Skeletal muscle satellite cell (primary cell): ENCODE data around the gene CBFA2T3.
"Not testable (repeated sequence)": the region's sequence is repeated elsewhere in the genome, so short reads cannot be mapped to it uniquely, and the experiment has no call there.

Experiments
- H3K27me3 ChIP-seq: 2 replicates; pipeline ENCODE4 v1.7.0; 2013; ENCODE audit warnings: low read length; ENCODE audit not compliant: control insufficient read depth, insufficient read depth
- H3K36me3 ChIP-seq: 2 replicates; pipeline ENCODE4 v1.7.0; 2013; ENCODE audit warnings: mild to moderate bottlenecking, control low read depth, low read length; ENCODE audit not compliant: insufficient read depth
- H3K4me1 ChIP-seq: 2 replicates; pipeline ENCODE4 v1.7.0; 2013; ENCODE audit warnings: low read length; ENCODE audit not compliant: control insufficient read depth, insufficient read depth
- H3K4me2 ChIP-seq: 2 replicates; pipeline ENCODE4 v1.7.0; 2013; ENCODE audit warnings: mild to moderate bottlenecking, low read length
- H3K4me3 ChIP-seq: 2 replicates; pipeline ENCODE4 v1.7.0; 2013; ENCODE audit warnings: low read length
- H3K9ac ChIP-seq: 2 replicates; pipeline ENCODE4 v1.7.0; 2013; ENCODE audit warnings: mild to moderate bottlenecking, low read depth, low read length, moderate library complexity
- H3K9me3 ChIP-seq: replicated peaks from 2 replicates; pipeline ENCODE4 v1.7.0; 2013; ENCODE audit warnings: mild to moderate bottlenecking, control low read depth, low read length

CBFA2T3 gene

DNA sequence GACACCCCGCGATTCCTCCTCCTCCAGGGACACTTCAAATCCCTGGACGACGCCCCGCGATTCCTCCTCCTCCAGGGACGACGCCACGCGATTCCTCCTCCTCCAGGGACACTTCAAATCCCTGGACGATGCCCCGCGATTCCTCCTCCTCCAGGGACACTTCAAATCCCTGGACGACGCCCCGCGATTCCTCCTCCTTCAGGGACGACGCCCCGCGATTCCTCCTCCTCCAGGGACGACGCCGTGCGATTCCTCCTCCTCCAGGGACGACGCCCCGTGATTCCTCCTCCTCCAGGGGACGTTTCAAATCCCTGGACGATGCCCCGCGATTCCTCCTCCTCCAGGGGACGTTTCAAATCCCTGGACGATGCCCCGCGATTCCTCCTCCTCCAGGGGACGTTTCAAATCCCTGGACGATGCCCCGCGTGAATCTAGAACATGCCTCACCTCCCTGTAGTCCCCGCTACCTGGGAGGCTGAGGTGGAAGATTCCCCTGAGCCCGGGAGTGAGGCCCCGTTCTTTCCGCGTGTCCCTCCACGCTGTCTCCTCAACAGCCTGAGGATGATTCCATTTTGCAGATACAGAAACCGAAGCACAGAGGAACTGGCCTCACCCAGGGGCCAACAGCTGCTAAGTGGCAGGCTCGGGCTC lies 87.2 kb downstream of the CBFA2T3 start:
- not testable (repeated sequence) for H3K4me2 ChIP-seq, H3K9me3 ChIP-seq, H3K36me3 ChIP-seq, H3K4me3 ChIP-seq, H3K9ac ChIP-seq
- H3K27me3 ChIP-seq, result peaks cover 16% of the 10 kb centered on the region
- H3K4me1 ChIP-seq, result peaks cover 11% of the 10 kb centered on the region

DNA sequence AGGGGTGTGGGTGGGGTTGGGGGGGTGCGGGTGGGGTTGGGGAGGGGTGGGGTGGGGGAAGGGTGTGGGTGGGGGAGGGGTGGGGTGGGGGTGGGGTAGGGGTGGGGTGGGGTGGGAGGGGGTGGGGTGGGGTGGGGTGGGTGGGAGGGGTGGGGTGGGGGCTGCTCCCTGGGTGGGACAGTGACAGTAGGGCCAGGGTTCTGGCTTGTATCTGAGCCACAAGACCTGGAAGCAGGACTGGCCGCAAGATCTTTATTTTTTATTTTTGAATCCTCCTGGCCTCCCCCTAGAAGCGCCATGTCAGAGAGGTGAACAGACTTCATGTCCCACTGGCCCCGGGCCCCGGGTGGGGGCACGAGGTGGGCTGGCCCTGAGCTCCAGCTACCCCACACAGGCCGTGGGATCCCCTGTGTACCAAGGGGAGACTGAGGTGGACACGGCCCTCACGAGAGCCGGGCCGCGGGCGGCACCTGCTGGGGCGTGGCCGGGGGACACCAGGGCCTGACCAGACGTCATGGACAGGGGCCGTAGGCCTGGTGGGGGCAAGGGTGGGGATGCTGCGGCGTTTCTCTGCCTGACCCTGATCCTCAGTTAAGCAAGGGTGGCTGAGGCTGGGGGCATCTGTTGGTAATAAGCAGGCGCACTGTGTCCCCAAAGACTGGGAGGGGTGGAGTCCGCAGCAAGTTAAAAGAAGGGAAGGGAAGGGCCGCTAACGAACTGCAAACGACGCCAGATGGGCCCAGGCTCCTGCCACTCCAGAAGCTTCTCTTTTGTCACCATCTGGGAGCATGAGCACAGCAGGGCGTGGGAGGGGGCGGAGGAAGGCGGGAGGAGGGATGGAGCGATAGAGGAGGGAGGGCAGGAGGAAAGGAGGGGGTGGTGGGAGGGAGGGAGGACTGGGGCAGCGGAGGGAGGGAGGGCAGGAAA lies 88.3 kb downstream of the CBFA2T3 start:
- Histone ChIP-seq H3K27me3 (peaks cover 16% of the 10 kb centered on the region), H3K4me3 (no peak overlapping the region), H3K36me3 (no peaks in the 10 kb centered on the region), H3K9me3 (no peaks in the 10 kb centered on the region), H3K9ac (no peak overlapping the region), H3K4me1 (peaks cover 11% of the 10 kb centered on the region), H3K4me2 (no peak overlapping the region)

DNA sequence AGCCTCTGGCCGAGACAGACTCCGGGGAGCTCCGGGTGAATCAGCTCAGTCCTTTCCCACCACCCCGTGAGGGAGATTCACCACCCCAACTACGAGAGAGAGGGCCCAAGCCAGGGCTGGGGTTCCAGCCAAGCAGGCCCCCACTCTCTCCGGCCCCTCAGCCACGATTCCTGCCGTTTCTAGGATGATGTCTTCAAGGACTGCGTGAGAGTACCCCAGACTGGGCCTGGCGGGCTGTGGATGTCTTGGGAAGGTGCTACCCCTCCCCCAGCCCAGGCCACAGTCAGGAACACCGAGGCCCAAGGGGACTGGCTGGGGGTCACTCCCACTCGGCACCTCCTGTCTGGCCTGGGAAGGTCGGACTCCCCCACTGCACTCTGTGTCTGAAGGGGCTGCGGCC lies 89.0 kb downstream of the CBFA2T3 start:
- Histone ChIP-seq H3K9ac (no peak overlapping the region), H3K4me2 (no peak overlapping the region), H3K9me3 (no peaks in the 10 kb centered on the region), H3K36me3 (no peaks in the 10 kb centered on the region), H3K27me3 (peaks cover 16% of the 10 kb centered on the region), H3K4me1 (peaks cover 15% of the 10 kb centered on the region), H3K4me3 (no peak overlapping the region)

DNA sequence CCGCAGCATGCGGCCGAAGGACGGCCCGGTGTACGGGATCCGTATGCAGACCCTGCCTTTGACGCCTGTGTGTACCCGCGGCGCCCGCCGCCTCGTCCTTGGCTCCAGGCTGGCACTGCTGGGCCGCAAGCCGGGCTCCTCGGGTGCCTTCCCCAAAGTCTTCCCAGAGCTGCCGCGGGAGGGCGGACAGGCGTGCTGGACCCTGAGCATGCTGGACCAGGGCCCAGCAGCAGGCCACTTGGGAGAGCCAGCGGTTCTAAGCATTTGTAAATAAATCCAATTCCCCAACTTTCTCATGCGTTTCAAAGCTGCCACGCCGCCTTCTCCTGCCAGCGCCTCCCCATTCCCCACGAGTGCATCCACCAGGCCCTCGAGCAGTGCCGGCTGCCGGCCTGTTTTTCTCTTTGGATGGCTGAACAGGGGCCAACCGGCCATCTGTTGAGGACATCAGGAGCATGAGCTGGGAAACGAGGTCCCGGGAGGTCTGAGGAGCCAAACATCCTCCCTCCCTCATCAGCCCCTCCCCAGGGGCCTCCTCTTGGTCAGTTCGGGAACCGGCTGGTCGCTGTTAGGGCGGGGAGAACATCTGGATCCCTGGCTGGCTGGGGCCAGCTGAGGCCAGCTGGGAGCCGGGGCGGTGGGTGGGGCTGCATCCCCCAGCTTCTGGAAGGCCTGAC lies 90.0 kb downstream of the CBFA2T3 start:
- Histone ChIP-seq H3K9ac (no peak overlapping the region), H3K36me3 (no peaks in the 10 kb centered on the region)

DNA sequence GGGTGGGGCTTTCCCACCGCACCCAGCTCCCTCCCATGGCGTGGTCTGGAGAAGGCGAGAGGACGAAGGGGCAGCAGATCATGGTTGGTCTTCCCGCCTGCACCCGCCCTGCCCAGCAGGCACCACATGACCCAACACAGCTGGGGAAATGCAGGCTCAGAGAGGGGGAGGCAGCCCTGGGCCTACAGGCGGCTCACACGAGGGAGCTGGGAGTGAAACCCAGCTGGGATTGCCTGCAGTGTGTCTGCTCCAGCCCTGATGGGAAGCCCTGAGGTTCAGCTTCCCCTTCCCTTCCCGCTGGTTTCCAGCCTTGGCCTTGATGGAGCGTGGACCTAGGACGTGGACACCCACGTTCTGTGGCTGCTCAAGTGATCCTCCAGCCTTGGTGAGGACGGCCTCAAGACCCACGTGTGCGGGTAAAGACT lies 90.6 kb downstream of the CBFA2T3 start:
- H3K4me1 ChIP-seq, result peaks cover 20% of the 10 kb centered on the region
- no peak overlapping the region for H3K9ac ChIP-seq
- peaks cover 13% of the 10 kb centered on the region for H3K27me3 ChIP-seq
- no peak overlapping the region for H3K4me3 ChIP-seq
- H3K4me2 ChIP-seq, result no peak overlapping the region
- no peaks in the 10 kb centered on the region for H3K36me3 ChIP-seq
- no peaks in the 10 kb centered on the region for H3K9me3 ChIP-seq

More for the DNA sequence above, 90.0 kb downstream of the CBFA2T3 start:
- no peak overlapping the region for H3K4me3 ChIP-seq
- H3K4me2 ChIP-seq, result peak overlapping the region; percentile 14
- no peaks in the 10 kb centered on the region for H3K9me3 ChIP-seq
- peaks cover 16% of the 10 kb centered on the region for H3K27me3 ChIP-seq
- H3K4me1 ChIP-seq, result peaks cover 20% of the 10 kb centered on the region

DNA sequence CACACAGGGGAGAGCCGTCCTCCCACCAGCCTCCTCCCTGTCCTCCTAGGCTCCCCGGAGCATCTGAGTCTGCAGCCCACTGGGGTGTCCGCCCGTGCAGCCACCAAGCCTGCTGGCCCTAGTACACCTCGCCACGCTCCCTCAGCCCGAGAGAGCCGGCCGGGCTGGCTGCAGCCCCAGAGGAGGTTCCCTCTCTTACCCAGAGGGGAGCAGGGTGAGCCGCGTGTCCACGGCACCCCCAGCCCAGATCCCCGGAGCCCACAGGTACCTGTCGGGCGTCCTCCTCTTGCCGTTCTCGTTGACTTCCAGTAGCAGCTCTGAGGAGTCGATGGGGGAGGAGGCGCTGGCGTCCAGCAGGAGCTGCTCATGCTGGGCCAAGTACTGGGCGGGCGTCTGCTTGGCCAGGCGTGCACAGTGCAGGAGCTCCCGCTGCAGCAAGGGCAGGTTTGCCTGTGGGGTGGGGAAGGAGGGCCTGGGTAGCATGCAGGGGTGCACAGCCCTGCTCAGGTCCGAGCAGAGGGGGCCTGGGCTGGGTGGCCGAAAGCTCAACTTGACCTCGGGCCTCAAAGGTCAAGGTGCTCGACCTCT lies 91.2 kb downstream of the CBFA2T3 start:
- Histone ChIP-seq H3K27me3 (peaks cover 9% of the 10 kb centered on the region), H3K9ac (no peak overlapping the region), H3K4me1 (peaks cover 20% of the 10 kb centered on the region), H3K36me3 (no peaks in the 10 kb centered on the region), H3K9me3 (no peaks in the 10 kb centered on the region), H3K4me3 (no peak overlapping the region), H3K4me2 (no peak overlapping the region)

DNA sequence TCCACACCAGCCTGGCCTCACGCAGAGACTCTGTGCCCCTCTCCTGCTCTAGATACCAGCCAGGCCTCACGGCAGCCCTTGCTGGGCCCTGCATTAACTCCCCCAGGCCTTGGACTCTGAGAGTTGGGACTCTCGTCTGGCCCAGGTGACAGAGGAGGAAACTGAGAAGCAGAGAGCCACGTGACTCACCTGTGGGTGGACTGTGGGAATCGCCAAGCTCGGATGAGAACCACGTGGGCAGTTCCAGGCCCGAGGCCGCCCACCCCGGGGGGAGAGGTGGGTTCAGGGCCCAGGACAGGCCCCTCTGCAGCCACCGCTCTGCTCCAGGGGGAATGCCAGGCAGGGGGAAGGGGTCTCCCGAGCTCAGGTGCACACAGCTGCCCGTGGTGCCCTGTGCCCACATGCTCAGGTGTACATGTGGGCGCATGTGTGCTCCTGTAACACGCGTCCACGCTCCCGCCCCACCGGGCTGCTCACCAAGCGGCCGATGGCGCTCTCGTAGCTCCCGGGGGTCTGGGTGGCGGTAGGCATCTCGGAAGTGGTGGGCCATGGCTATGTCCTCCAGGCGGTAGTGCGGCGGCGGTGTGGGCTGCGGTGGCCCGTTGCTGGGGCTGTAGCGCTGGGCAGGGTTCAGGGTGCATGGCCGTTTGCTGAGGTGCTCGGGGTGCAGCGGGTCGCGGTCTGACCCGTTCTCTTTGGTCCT lies 92.3 kb downstream of the CBFA2T3 start:
- no peak overlapping the region for H3K4me3 ChIP-seq
- H3K36me3 ChIP-seq, result no peaks in the 10 kb centered on the region
- peaks cover 9% of the 10 kb centered on the region for H3K27me3 ChIP-seq
- peaks cover 20% of the 10 kb centered on the region for H3K4me1 ChIP-seq
- no peaks in the 10 kb centered on the region for H3K9me3 ChIP-seq
- H3K9ac ChIP-seq, result no peak overlapping the region
- H3K4me2 ChIP-seq, result no peak overlapping the region

DNA sequence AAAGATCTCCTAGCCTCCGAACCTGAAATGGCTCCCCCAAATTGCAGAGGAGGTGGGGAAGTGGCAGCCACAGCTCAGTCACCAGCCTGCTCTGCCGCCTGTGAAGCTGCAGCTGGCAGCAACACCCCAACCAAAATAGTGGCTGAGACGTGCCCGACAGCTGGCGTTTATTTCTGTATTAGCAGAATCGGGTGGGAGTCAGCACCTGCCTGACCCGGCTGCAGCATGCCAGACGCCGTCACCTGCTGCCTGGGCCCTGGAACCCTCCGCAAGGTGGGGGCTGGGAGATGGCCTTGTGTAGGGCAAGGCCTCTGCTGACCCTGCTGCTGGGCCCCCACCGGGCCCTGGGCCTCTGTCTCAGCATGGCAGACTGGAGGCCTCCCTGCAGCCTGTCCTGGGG lies 93.1 kb downstream of the CBFA2T3 start:
- H3K27me3 ChIP-seq, result peaks cover 9% of the 10 kb centered on the region
- no peaks in the 10 kb centered on the region for H3K36me3 ChIP-seq
- no peak overlapping the region for H3K4me3 ChIP-seq
- H3K9ac ChIP-seq, result no peak overlapping the region
- peaks cover 20% of the 10 kb centered on the region for H3K4me1 ChIP-seq
- H3K9me3 ChIP-seq, result no peaks in the 10 kb centered on the region
- no peak overlapping the region for H3K4me2 ChIP-seq

DNA sequence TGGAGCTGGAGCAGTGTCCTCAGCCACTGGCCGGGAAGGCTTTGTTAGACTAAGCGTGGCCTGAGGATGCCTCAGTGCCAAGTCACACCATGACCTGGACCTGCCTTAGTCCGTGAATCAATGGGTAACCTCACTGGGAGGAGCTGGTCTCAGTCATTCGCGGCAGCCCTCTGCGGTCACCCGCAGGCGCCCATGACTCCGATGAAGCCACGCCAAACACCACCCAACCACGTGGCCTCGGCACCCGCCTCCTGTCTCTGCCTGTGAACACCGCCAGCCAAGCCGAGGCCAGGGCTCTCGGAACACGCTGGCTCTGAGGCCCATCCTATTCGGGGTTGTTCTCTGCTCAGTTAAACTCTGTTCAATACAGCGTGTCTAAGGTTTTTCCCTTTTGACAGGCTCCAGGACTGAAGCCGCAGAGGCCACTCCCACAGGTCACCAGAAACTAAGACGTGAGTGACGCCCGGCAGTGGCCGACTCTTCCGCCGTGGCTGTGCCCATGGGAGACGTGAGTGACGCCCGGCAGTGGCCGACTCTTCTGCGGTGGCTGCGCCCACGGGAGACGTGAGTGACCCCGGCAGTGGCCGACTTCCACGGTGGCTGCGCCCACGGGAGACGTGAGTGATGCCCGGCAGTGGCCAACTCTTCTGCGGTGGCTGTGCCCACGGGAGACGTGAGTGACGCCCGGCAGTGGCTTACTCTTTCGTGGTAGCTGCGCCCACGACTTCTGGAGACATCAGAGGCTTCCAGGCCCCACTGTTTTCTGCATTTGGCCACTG lies 93.7 kb downstream of the CBFA2T3 start:
- Histone ChIP-seq H3K36me3 (no peaks in the 10 kb centered on the region), H3K9ac (no peak overlapping the region), H3K9me3 (no peaks in the 10 kb centered on the region), H3K27me3 (peaks cover 9% of the 10 kb centered on the region), H3K4me3 (no peak overlapping the region), H3K4me1 (peaks cover 20% of the 10 kb centered on the region), H3K4me2 (no peak overlapping the region)

DNA sequence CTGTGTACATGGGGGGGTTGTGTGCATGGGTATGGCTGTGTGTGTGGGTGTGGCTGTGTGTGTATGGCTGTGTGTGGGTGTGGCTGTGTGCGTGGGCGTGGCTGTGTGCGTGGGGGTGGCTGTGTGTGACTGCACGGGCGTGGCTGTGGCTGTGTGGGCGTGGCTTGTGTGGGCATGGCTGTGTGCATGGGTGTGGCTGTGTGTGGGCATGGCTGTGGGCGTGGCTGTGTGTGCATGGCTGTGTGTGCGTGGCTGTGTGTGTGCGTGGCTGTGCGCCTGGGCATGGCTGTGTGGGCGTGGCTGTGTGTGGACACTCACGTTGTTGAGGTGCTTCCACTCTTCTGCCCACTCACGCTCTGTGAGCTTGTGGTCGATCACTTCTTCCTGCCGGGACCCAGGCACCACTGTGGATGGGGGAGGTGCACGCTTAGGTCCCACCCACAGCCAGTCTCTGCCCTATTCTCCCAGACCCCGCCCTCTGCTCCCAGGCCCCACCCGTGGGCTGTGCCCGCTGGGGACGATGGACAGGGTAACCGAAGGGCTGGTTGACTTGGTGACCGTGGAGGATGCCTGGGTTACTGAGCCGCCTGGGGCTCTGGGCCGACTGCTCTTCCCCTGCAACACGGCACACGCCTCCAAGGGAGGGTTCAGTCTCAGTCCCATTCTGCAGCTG lies 94.5 kb downstream of the CBFA2T3 start:
- H3K9ac ChIP-seq, result no peak overlapping the region
- H3K9me3 ChIP-seq, result no peaks in the 10 kb centered on the region
- H3K4me2 ChIP-seq, result no peak overlapping the region
- H3K27me3 ChIP-seq, result peaks cover 11% of the 10 kb centered on the region
- peaks cover 18% of the 10 kb centered on the region for H3K4me1 ChIP-seq
- no peaks in the 10 kb centered on the region for H3K36me3 ChIP-seq
- no peak overlapping the region for H3K4me3 ChIP-seq
